ENCODE measurements around the gene NFYC. TPM values are rescaled to one million over a fixed set of nuclear protein-coding genes. Genes with fewer than 3 reads are reported as not detected.

Gene NFYC
- total and polyA plus RNA-seq, 2 experiments from 2014 or later: 36.2 to 42.7 TPM

DNA sequence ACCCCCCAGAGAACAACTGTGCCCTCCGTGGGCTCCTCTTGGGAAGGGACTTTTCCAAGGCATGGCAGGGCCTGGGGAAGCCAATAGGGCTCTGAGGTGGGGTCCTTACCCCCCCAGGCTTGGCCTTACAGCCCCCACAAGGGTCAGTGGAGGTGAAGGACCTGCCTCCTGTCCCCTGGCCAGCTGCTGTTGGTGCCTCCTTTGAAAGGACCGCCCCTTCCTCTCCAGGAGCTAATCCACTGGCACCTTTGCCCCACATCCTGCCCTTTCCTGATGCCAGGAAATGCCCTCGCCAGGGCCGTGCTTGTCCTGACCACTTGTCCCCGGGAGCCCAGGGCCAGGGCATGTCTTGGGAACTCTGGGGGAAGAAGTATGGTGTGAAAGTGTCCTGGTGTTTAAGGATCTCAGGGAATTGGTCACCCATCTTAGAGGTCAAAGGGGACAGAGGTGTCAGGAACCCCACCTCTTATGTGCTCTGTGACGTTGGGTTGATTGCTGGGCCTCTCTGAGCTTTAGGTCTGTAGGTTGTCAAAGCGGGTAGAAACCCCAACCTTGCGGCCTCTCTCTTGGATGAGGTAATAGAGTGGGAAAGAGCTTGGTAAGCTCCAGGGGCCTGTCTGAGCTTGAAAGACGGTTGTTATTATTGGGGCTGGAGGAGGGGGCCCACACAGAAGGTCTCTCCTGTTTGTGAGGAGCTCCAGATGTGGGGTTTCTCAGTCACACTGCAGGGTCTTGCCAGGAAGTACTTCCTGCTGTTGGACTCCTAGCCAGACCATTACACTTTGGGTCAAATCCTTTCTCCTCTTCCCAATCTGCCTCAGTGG lies 94.9 kb downstream of the NFYC start:
- H3K4me3 ChIP-seq: no peak overlapping the region
- H3K27ac ChIP-seq (ENCODE audit: low read depth): no peak overlapping the region
- H4K20me1 ChIP-seq (replicated peaks; ENCODE audit: insufficient read depth): no peaks in the 10 kb centered on the region
- no peaks in the 10 kb centered on the region for H3K9me2 ChIP-seq (ENCODE audit: insufficient read depth)
- DNase-seq (ENCODE audit: low spot score): no peak
- H3K27me3 ChIP-seq (ENCODE audit: insufficient read depth): peaks cover 44% of the 10 kb centered on the region
- H3K9me3 Mint-ChIP-seq: peaks cover 2% of the 10 kb centered on the region; the same call in 1 of the 3 replicates
- H3F3A ChIP-seq (replicated peaks; ENCODE audit: low read depth): no peaks in the 10 kb centered on the region
- no peak overlapping the region for H3K4me2 ChIP-seq
- no peaks in the 10 kb centered on the region for H3K36me3 ChIP-seq (ENCODE audit: insufficient read depth)
- no peak for ATAC-seq
- peaks cover 35% of the 10 kb centered on the region for H3K27me3 Mint-ChIP-seq (ENCODE audit: insufficient read depth, low read depth, poor library complexity)
- no peak overlapping the region for H2AFZ ChIP-seq
- peaks cover 4% of the 10 kb centered on the region; the same call in 1 of the 2 replicates for H3K4me1 ChIP-seq (ENCODE audit: insufficient read depth)
- H3K4me3 Mint-ChIP-seq: no peak overlapping the region
- peaks cover 38% of the 10 kb centered on the region for H3K4me1 Mint-ChIP-seq
- no peaks in the 10 kb centered on the region; the same call in 2 of the 3 replicates for H3K36me3 Mint-ChIP-seq (ENCODE audit: low read depth)
- H3K27ac Mint-ChIP-seq: no peak overlapping the region
- TF ChIP-seq, protein P1, sequence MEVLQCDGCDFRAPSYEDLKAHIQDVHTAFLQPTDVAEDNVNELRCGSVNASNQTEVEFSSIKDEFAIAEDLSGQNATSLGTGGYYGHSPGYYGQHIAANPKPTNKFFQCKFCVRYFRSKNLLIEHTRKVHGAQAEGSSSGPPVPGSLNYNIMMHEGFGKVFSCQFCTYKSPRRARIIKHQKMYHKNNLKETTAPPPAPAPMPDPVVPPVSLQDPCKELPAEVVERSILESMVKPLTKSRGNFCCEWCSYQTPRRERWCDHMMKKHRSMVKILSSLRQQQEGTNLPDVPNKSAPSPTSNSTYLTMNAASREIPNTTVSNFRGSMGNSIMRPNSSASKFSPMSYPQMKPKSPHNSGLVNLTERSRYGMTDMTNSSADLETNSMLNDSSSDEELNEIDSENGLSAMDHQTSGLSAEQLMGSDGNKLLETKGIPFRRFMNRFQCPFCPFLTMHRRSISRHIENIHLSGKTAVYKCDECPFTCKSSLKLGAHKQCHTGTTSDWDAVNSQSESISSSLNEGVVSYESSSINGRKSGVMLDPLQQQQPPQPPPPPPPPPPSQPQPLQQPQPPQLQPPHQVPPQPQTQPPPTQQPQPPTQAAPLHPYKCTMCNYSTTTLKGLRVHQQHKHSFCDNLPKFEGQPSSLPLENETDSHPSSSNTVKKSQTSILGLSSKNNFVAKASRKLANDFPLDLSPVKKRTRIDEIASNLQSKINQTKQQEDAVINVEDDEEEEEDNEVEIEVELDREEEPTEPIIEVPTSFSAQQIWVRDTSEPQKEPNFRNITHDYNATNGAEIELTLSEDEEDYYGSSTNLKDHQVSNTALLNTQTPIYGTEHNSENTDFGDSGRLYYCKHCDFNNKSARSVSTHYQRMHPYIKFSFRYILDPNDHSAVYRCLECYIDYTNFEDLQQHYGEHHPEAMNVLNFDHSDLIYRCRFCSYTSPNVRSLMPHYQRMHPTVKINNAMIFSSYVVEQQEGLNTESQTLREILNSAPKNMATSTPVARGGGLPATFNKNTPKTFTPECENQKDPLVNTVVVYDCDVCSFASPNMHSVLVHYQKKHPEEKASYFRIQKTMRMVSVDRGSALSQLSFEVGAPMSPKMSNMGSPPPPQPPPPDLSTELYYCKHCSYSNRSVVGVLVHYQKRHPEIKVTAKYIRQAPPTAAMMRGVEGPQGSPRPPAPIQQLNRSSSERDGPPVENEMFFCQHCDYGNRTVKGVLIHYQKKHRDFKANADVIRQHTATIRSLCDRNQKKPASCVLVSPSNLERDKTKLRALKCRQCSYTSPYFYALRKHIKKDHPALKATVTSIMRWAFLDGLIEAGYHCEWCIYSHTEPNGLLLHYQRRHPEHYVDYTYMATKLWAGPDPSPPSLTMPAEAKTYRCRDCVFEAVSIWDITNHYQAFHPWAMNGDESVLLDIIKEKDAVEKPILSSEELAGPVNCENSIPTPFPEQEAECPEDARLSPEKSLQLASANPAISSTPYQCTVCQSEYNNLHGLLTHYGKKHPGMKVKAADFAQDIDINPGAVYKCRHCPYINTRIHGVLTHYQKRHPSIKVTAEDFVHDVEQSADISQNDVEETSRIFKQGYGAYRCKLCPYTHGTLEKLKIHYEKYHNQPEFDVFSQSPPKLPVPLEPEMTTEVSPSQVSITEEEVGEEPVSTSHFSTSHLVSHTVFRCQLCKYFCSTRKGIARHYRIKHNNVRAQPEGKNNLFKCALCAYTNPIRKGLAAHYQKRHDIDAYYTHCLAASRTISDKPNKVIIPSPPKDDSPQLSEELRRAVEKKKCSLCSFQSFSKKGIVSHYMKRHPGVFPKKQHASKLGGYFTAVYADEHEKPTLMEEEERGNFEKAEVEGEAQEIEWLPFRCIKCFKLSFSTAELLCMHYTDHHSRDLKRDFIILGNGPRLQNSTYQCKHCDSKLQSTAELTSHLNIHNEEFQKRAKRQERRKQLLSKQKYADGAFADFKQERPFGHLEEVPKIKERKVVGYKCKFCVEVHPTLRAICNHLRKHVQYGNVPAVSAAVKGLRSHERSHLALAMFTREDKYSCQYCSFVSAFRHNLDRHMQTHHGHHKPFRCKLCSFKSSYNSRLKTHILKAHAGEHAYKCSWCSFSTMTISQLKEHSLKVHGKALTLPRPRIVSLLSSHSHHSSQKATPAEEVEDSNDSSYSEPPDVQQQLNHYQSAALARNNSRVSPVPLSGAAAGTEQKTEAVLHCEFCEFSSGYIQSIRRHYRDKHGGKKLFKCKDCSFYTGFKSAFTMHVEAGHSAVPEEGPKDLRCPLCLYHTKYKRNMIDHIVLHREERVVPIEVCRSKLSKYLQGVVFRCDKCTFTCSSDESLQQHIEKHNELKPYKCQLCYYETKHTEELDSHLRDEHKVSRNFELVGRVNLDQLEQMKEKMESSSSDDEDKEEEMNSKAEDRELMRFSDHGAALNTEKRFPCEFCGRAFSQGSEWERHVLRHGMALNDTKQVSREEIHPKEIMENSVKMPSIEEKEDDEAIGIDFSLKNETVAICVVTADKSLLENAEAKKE (CRISPR knock-in tag; IDR thresholded peaks at IDR 0.05): no peak
- TF ChIP-seq POLR2AphosphoS5 (IDR thresholded peaks at IDR 0.05; ENCODE audit: low read depth) (no peak), CREB1 (CRISPR knock-in tag; IDR thresholded peaks at IDR 0.05; ENCODE audit: low read depth) (no peak), JUNB (IDR thresholded peaks at IDR 0.05; ENCODE audit: unreplicated experiment) (no peak), ZNF114 (CRISPR knock-in tag; IDR thresholded peaks at IDR 0.05) (no peak), EZH2 (IDR thresholded peaks at IDR 0.05; ENCODE audit: low read depth, unreplicated experiment) (no peak), ZNF331 (CRISPR knock-in tag; IDR thresholded peaks at IDR 0.05; ENCODE audit: low read depth) (no peak), NANOG (IDR thresholded peaks at IDR 0.05; ENCODE audit: borderline replicate concordance) (no peak), EZH2phosphoT487 (IDR thresholded peaks at IDR 0.05; ENCODE audit: unreplicated experiment) (no peak), STAT1 (IDR thresholded peaks at IDR 0.05; ENCODE audit: unreplicated experiment) (no peak)
- TF ChIP-seq, protein P2, sequence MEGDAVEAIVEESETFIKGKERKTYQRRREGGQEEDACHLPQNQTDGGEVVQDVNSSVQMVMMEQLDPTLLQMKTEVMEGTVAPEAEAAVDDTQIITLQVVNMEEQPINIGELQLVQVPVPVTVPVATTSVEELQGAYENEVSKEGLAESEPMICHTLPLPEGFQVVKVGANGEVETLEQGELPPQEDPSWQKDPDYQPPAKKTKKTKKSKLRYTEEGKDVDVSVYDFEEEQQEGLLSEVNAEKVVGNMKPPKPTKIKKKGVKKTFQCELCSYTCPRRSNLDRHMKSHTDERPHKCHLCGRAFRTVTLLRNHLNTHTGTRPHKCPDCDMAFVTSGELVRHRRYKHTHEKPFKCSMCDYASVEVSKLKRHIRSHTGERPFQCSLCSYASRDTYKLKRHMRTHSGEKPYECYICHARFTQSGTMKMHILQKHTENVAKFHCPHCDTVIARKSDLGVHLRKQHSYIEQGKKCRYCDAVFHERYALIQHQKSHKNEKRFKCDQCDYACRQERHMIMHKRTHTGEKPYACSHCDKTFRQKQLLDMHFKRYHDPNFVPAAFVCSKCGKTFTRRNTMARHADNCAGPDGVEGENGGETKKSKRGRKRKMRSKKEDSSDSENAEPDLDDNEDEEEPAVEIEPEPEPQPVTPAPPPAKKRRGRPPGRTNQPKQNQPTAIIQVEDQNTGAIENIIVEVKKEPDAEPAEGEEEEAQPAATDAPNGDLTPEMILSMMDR (conservative IDR thresholded peaks at IDR 0.05; ENCODE audit: low read depth in 2 of 2): no peak
- TF ChIP-seq, protein P3, sequence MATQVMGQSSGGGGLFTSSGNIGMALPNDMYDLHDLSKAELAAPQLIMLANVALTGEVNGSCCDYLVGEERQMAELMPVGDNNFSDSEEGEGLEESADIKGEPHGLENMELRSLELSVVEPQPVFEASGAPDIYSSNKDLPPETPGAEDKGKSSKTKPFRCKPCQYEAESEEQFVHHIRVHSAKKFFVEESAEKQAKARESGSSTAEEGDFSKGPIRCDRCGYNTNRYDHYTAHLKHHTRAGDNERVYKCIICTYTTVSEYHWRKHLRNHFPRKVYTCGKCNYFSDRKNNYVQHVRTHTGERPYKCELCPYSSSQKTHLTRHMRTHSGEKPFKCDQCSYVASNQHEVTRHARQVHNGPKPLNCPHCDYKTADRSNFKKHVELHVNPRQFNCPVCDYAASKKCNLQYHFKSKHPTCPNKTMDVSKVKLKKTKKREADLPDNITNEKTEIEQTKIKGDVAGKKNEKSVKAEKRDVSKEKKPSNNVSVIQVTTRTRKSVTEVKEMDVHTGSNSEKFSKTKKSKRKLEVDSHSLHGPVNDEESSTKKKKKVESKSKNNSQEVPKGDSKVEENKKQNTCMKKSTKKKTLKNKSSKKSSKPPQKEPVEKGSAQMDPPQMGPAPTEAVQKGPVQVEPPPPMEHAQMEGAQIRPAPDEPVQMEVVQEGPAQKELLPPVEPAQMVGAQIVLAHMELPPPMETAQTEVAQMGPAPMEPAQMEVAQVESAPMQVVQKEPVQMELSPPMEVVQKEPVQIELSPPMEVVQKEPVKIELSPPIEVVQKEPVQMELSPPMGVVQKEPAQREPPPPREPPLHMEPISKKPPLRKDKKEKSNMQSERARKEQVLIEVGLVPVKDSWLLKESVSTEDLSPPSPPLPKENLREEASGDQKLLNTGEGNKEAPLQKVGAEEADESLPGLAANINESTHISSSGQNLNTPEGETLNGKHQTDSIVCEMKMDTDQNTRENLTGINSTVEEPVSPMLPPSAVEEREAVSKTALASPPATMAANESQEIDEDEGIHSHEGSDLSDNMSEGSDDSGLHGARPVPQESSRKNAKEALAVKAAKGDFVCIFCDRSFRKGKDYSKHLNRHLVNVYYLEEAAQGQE (IDR thresholded peaks at IDR 0.05; ENCODE audit: unreplicated experiment): no peak
- TF ChIP-seq, protein P4, sequence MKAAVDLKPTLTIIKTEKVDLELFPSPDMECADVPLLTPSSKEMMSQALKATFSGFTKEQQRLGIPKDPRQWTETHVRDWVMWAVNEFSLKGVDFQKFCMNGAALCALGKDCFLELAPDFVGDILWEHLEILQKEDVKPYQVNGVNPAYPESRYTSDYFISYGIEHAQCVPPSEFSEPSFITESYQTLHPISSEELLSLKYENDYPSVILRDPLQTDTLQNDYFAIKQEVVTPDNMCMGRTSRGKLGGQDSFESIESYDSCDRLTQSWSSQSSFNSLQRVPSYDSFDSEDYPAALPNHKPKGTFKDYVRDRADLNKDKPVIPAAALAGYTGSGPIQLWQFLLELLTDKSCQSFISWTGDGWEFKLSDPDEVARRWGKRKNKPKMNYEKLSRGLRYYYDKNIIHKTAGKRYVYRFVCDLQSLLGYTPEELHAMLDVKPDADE (IDR thresholded peaks at IDR 0.05): no peak
- no peaks in the 10 kb centered on the region for H3K79me2 ChIP-seq (replicated peaks; ENCODE audit: insufficient read depth)

All from GM23338 (cell line).